ENCODE results near the gene ATF6. TPM values are rescaled to one million over a fixed set of nuclear protein-coding genes. Genes with fewer than 3 reads are reported as not detected.

ATF6 gene
- total and polyA plus RNA-seq, 2 of the 8 experiments (the other 6 are each of a cell fraction or from before 2014, with no cell fraction given): 4.6 to 10.0 TPM

GRCh38 chr1:161721738-161722343 is 44.3 kb upstream of the ATF6 start:
- Histone ChIP-seq H4K91ac (replicated peaks; ENCODE audit: insufficient read length, low read length) (no peak overlapping the region), H3K79me1 (ENCODE audit: low read depth, low read length) (no peaks in the 10 kb centered on the region), H3K4ac (replicated peaks; ENCODE audit: insufficient read length, low read depth, low read length) (no peak overlapping the region), H2BK120ac (replicated peaks; ENCODE audit: low read depth, low read length) (no peak overlapping the region), H4K5ac (ENCODE audit: insufficient read length, low read depth, low read length) (no peak overlapping the region), H3K9me3 (ENCODE audit: insufficient read depth in 2 of 2, low read depth in 1 of 2, low read length in 1 of 2) (no peaks in the 10 kb centered on the region), H3K27me3 (replicated peaks in 1 of 4; ENCODE audit: control insufficient read depth in 3 of 4, extremely low read depth in 1 of 4, insufficient read depth in 3 of 4, low read length in 3 of 4) (peaks cover 12 to 24% (median 21%) of the 10 kb centered on the region in 4 experiments), H2BK12ac (ENCODE audit: low read depth, low read length) (no peak overlapping the region), H3K9ac (replicated peaks in 1 of 4; ENCODE audit: extremely low read depth in 1 of 4, low read depth in 3 of 4, low read length in 3 of 4) (no peak overlapping the region), H3K23me2 (ENCODE audit: low read depth, low read length) (peaks cover 12% of the 10 kb centered on the region), H3K56ac (replicated peaks; ENCODE audit: insufficient read length, low read depth, low read length) (no peak overlapping the region), H4K20me1 (replicated peaks in 1 of 2; ENCODE audit: control insufficient read depth in 1 of 2, insufficient read depth in 2 of 2, low read length in 2 of 2) (no peaks in the 10 kb centered on the region), H3K14ac (ENCODE audit: insufficient read length) (no peak overlapping the region), H3K4me1 (replicated peaks in 1 of 4; ENCODE audit: control insufficient read depth in 3 of 4, insufficient read depth in 4 of 4, low read length in 3 of 4) (peaks cover 0 to 3% (median 3%) of the 10 kb centered on the region in 4 experiments; a peak in 5 of 7 replicates), H3K79me2 (ENCODE audit: control insufficient read depth in 1 of 2, insufficient read depth in 2 of 2, low read length in 2 of 2) (no peaks in the 10 kb centered on the region), H2AK5ac (ENCODE audit: low read depth, low read length) (no peak overlapping the region), H2BK20ac (ENCODE audit: low read length) (no peak overlapping the region), H4K8ac (ENCODE audit: extremely low read depth, insufficient read depth, low read length) (no peak overlapping the region), H3K27ac (ENCODE audit: low read depth, low read length) (no peak overlapping the region), H3K18ac (ENCODE audit: extremely low read depth, low read length) (no peak overlapping the region), H2AFZ (ENCODE audit: low read length) (no peak overlapping the region), H3K23ac (ENCODE audit: insufficient read length) (no peak overlapping the region), H3K4me2 (ENCODE audit: insufficient read depth in 1 of 2, low read depth in 2 of 2, low read length in 2 of 2) (no peak overlapping the region), H2BK5ac (ENCODE audit: low read depth, low read length) (no peak overlapping the region), H3K4me3 (ENCODE audit: extremely low read depth in 1 of 4, insufficient read depth in 2 of 4, low read depth in 3 of 4, low read length in 4 of 4) (no peak overlapping the region), H2BK15ac (ENCODE audit: low read length) (no peak overlapping the region), H3K36me3 (ENCODE audit: control insufficient read depth in 2 of 4, insufficient read depth in 4 of 4, low read length in 3 of 4) (no peaks in the 10 kb centered on the region)
- DNase-seq (ENCODE audit: low read depth in 1 of 2, low spot score in 2 of 2): no peak
- ChIA-PET CTCF (ENCODE audit: partially characterized antibody) (interaction anchor here (1.2 kb wide), 1 partner anchor 17 kb away, joined by 5 read pairs; no protein-coding TSS in a partner anchor), POLR2A (ENCODE audit: partially characterized antibody) (no interaction called here)
- TF ChIP-seq MAFK (IDR thresholded peaks at IDR 0.05; ENCODE audit: low read depth, low read length) (no peak), SP1 (IDR thresholded peaks at IDR 0.05; ENCODE audit: low read depth, low read length) (no peak), BRCA1 (IDR thresholded peaks at IDR 0.05; ENCODE audit: low read depth, low read length) (no peak), HDAC2 (IDR thresholded peaks at IDR 0.05; ENCODE audit: borderline replicate concordance in 1 of 2, low read depth in 2 of 2, low read length in 2 of 2) (no peak)
- TF ChIP-seq, protein P1, sequence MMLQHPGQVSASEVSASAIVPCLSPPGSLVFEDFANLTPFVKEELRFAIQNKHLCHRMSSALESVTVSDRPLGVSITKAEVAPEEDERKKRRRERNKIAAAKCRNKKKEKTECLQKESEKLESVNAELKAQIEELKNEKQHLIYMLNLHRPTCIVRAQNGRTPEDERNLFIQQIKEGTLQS (IDR thresholded peaks at IDR 0.05; ENCODE audit: insufficient read depth, low read depth, low read length): no peak
- no peak for FAIRE-seq
- WGBS, 2 experiments (ENCODE audit: extremely low coverage in 1 of 2, insufficient coverage in 1 of 2, insufficient read length in 1 of 2, insufficient replicate concordance in 2 of 2, low coverage in 1 of 2, low lambda C conversion rate in 2 of 2, missing lambda C conversion rate in 1 of 2): 77% methylated on average over 8 of the region's 8 CpGs; no CpG with 5 or more reads in 1 of the 2 experiments

All from H1 (cell line).